Measurements from ENCODE around the gene BPIFB6. TPM values are rescaled to one million over a fixed set of nuclear protein-coding genes. Genes with fewer than 3 reads are reported as not detected.

The BPIFB6 gene
- polyA plus RNA-seq, 3 donors: not detected

DNA sequence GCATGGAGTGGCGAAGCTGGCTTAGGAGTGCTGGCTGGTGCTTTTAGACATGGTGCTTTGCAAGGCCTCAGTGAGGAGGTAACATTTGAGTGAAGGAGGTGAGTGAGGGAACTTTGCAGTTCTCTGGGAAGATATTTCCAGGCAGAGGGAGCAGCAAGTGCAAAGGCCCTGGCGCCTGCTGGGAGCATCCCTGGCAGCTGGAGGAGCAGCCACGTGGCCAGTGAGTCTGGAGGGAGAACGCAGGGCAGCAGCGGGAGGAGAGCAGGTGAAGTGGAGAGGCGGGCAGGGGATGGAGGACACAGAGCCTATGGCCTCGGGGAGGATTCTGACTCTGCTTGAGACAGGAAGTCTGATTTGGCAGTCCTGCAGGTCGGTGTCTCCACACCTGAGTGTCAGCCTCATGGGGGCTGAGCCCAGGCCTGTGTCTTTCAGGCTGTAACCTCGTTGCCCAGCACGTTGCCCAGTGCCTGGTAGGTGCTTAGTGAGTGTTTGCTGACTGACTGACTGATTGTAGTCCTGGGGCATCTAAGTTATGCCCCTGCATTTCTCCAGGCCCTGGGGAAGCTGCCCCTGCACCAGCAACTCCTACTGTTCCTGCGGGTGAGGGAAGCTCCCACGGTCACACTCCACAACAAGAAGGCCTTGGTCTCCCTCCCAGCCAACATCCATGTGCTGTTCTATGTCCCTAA is 36.9 kb downstream of the BPIFB6 start:
- Histone ChIP-seq H3K36me3 (replicated peaks in 1 of 2; ENCODE audit: control insufficient read depth in 1 of 2, insufficient read depth in 2 of 2, low read length in 2 of 2) (no peaks in the 10 kb centered on the region), H2AFZ (ENCODE audit: insufficient read depth, low read depth, low read length, poor library complexity, severe bottlenecking) (peak overlapping the region; percentile 75), H3K79me2 (ENCODE audit: insufficient read depth, low read length) (no peaks in the 10 kb centered on the region), H4K20me1 (ENCODE audit: insufficient read depth, low read length) (no peaks in the 10 kb centered on the region), H3K9ac (ENCODE audit: insufficient read depth, low read length, poor library complexity, severe bottlenecking) (peak overlapping the region; percentile 35), H3K9me3 (replicated peaks in 1 of 2; ENCODE audit: control insufficient read depth in 1 of 2, insufficient read depth in 1 of 2, low read length in 2 of 2) (no peaks in the 10 kb centered on the region), H3K27me3 (ENCODE audit: control insufficient read depth in 2 of 2, insufficient read depth in 2 of 2, low read length in 2 of 2) (no peaks in the 10 kb centered on the region), H3K4me1 (ENCODE audit: control insufficient read depth in 1 of 2, insufficient read depth in 2 of 2, low read length in 2 of 2) (peaks cover 11 to 12% of the 10 kb centered on the region in 2 donors), H3K4me2 (replicated peaks; ENCODE audit: extremely low read depth, low read length, poor library complexity, severe bottlenecking) (peak overlapping the region; percentile 12), H3K27ac (ENCODE audit: low read depth in 1 of 2, low read length in 2 of 2) (peak overlapping the region in 1 of 2 donors; percentile 9), H3K4me3 (replicated peaks in 1 of 3; ENCODE audit: low read depth in 2 of 3, low read length in 3 of 3) (no peak overlapping the region)
- Mint-ChIP-seq H3K4me1 (peaks cover 16% of the 10 kb centered on the region), H3K9me3 (no peaks in the 10 kb centered on the region), H3K27ac (peak overlapping the region in 1 of 7 donors; percentile 55), H3K4me3 (peak overlapping the region in 1 of 2 donors; percentile 57), H3K36me3 (no peaks in the 10 kb centered on the region), H3K27me3 (ENCODE audit: low read depth in 3 of 3) (peaks cover 1 to 4% (median 1%) of the 10 kb centered on the region in 3 donors)
- intact Hi-C loops (cut with micrococcal nuclease): no loop called here
- TF ChIP-seq, protein P1, sequence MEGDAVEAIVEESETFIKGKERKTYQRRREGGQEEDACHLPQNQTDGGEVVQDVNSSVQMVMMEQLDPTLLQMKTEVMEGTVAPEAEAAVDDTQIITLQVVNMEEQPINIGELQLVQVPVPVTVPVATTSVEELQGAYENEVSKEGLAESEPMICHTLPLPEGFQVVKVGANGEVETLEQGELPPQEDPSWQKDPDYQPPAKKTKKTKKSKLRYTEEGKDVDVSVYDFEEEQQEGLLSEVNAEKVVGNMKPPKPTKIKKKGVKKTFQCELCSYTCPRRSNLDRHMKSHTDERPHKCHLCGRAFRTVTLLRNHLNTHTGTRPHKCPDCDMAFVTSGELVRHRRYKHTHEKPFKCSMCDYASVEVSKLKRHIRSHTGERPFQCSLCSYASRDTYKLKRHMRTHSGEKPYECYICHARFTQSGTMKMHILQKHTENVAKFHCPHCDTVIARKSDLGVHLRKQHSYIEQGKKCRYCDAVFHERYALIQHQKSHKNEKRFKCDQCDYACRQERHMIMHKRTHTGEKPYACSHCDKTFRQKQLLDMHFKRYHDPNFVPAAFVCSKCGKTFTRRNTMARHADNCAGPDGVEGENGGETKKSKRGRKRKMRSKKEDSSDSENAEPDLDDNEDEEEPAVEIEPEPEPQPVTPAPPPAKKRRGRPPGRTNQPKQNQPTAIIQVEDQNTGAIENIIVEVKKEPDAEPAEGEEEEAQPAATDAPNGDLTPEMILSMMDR (IDR thresholded peaks at IDR 0.05): no peak
- DNase-seq: no peak
- WGBS (ENCODE audit: insufficient coverage): 76% methylated on average over 10 of the region's 12 CpGs

DNA sequence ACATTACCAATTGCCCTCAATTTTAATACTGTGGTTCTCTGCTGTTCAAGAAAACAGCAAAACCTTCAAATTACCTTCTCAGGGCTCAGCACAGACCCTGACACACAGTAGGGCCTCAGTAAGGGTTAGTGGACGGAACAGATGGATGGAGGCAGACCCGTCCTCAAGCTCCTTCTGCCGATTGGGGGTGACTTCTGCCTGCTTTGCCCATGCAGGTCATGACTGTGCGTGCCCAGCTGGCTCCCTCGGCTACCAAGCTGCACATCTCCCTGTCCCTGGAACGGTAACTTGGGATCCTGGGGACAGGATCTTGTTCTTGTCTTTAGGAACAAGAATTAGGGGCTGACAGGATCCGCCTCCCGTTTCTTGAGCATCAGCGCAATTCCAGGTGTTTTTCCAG is 38.2 kb downstream of the BPIFB6 start:
- intact Hi-C loops (cut with micrococcal nuclease): no loop called here
- Histone ChIP-seq H2AFZ (ENCODE audit: insufficient read depth, low read depth, low read length, poor library complexity, severe bottlenecking) (no peak overlapping the region), H3K4me3 (replicated peaks in 1 of 3; ENCODE audit: low read depth in 2 of 3, low read length in 3 of 3) (no peak overlapping the region), H4K20me1 (ENCODE audit: insufficient read depth, low read length) (no peaks in the 10 kb centered on the region), H3K27me3 (ENCODE audit: control insufficient read depth in 2 of 2, insufficient read depth in 2 of 2, low read length in 2 of 2) (no peaks in the 10 kb centered on the region), H3K27ac (ENCODE audit: low read depth in 1 of 2, low read length in 2 of 2) (no peak overlapping the region), H3K4me1 (ENCODE audit: control insufficient read depth in 1 of 2, insufficient read depth in 2 of 2, low read length in 2 of 2) (peaks cover 11 to 12% of the 10 kb centered on the region in 2 donors), H3K9ac (ENCODE audit: insufficient read depth, low read length, poor library complexity, severe bottlenecking) (peak overlapping the region; percentile 1), H3K4me2 (replicated peaks; ENCODE audit: extremely low read depth, low read length, poor library complexity, severe bottlenecking) (no peak overlapping the region), H3K79me2 (ENCODE audit: insufficient read depth, low read length) (no peaks in the 10 kb centered on the region), H3K36me3 (replicated peaks in 1 of 2; ENCODE audit: control insufficient read depth in 1 of 2, insufficient read depth in 2 of 2, low read length in 2 of 2) (no peaks in the 10 kb centered on the region), H3K9me3 (replicated peaks in 1 of 2; ENCODE audit: control insufficient read depth in 1 of 2, insufficient read depth in 1 of 2, low read length in 2 of 2) (no peaks in the 10 kb centered on the region)
- no peak overlapping the region for H3K4me3 Mint-ChIP-seq
- H3K27me3 Mint-ChIP-seq (ENCODE audit: low read depth in 3 of 3): peaks cover 1 to 4% (median 1%) of the 10 kb centered on the region in 3 donors
- no peak overlapping the region for H3K27ac Mint-ChIP-seq
- DNase-seq: no peak
- TF ChIP-seq, protein P1 (IDR thresholded peaks at IDR 0.05): no peak
- H3K4me1 Mint-ChIP-seq: peaks cover 16% of the 10 kb centered on the region
- H3K9me3 Mint-ChIP-seq: no peaks in the 10 kb centered on the region
- 93% methylated on average over 9 of the region's 9 CpGs for WGBS (ENCODE audit: insufficient coverage)
- H3K36me3 Mint-ChIP-seq: no peaks in the 10 kb centered on the region

Data from CD14-positive monocyte (primary cell).